Hematopoietic multipotent progenitor cell treated with erythropoietin and hydrocortisone succinate and interleukin-3 and kit ligand, for 6 days (in vitro differentiated cells): ENCODE measurements around the gene MDP1.
A peak's percentile ranks its signal among the peaks of the same experiment; 100 is the strongest.

Source experiments
- DNase-seq: peaks from one replicate; pipeline ENCODE4 v3.0.0-alpha.2; 2015

MDP1 gene

GRCh38 chr14:24215495-24216344 is at the start of gene MDP1:
Gene MDP1 (minus strand): TSS chr14:24216066. CDS start chr14:24215955, 111 bp downstream.
- DNase-seq = peak; percentile 96

- DNase-seq = no peak
Measured at GRCh38 chr14:24264298-24264697, 48.4 kb upstream of the MDP1 start.

GRCh38 chr14:24263848-24264247 is 48.0 kb upstream of the MDP1 start:
- no peak for DNase-seq

GRCh38 chr14:24262821-24263733 is 47.2 kb upstream of the MDP1 start, which contains the start of gene TGM1:
Gene TGM1 (minus strand): TSS chr14:24263177. CDS start chr14:24262352, 825 bp downstream.
- no peak for DNase-seq

- DNase-seq = no peak
Measured at GRCh38 chr14:24261969-24262327, 46.1 kb upstream of the MDP1 start.

- no peak for DNase-seq
Measured at GRCh38 chr14:24261256-24261968, 45.5 kb upstream of the MDP1 start.

GRCh38 chr14:24260780-24261157 is 44.9 kb upstream of the MDP1 start:
- DNase-seq = no peak

- DNase-seq = no peak
Measured at GRCh38 chr14:24260026-24260779, 44.3 kb upstream of the MDP1 start.

- no peak for DNase-seq
Measured at GRCh38 chr14:24259282-24260025, 43.6 kb upstream of the MDP1 start.

GRCh38 chr14:24258548-24259265 is 42.8 kb upstream of the MDP1 start:
- no peak for DNase-seq

GRCh38 chr14:24258119-24258518 is 42.3 kb upstream of the MDP1 start:
- DNase-seq = no peak

GRCh38 chr14:24256960-24257359 is 41.1 kb upstream of the MDP1 start:
- no peak for DNase-seq

GRCh38 chr14:24255931-24256711 is 40.3 kb upstream of the MDP1 start:
- peak; percentile 90 for DNase-seq

GRCh38 chr14:24255438-24255837 is 39.6 kb upstream of the MDP1 start:
- DNase-seq = no peak

GRCh38 chr14:24254630-24255392 is 38.9 kb upstream of the MDP1 start:
- no peak for DNase-seq

- DNase-seq = no peak
Measured at GRCh38 chr14:24253936-24254335, 38.1 kb upstream of the MDP1 start.

GRCh38 chr14:24252289-24253124 is 36.6 kb upstream of the MDP1 start:
- DNase-seq = no peak

- no peak for DNase-seq
Measured at GRCh38 chr14:24251880-24252288, 36.0 kb upstream of the MDP1 start.
